GM08714 (cell line): ENCODE results near the gene FNDC3B.

Experiments used
- H3K4me3 ChIP-seq: fragments of 200-500 bp; sonication (Bioruptor generic); 2 replicates; pipeline ENCODE4 v1.5.1; 2014; ENCODE audit warnings: mild to moderate bottlenecking, low read length, inconsistent platforms
- ZNF274 ChIP-seq: IDR thresholded peaks from 2 replicates; pipeline ENCODE4 v1.6.1; 2012; ENCODE audit warnings: mild to moderate bottlenecking, low read depth, low read length

Gene FNDC3B

DNA sequence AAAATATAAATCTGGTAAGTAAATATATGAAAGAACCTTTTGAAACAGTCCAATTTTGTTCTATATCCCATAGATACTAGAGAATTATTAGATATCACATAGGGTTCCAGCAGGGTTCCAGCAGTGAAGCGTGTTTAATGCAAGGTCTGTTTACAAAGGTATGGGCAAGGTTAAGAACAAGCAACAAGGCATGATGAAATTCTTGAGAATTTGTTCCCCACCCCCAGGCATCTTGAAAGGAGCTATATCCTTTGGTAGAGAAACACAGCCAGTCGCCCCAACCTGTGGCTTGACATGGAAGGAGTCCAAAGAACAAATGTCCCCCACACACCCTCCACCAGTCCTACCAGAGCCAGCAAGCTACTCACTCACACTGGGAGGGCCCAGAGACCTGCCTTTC, 18.6 kb upstream of the FNDC3B start:
- no peak for TF ChIP-seq ZNF274

GRCh38 chr3:172021164-172021563, 18.2 kb upstream of the FNDC3B start:
- H3K4me3 ChIP-seq: no peak overlapping the region
- TF ChIP-seq ZNF274: no peak

More for the DNA sequence above, 18.6 kb upstream of the FNDC3B start:
- no peak overlapping the region for H3K4me3 ChIP-seq

GRCh38 chr3:172021859-172022258, 17.5 kb upstream of the FNDC3B start:
- no peak for TF ChIP-seq ZNF274
- no peak overlapping the region for H3K4me3 ChIP-seq

DNA sequence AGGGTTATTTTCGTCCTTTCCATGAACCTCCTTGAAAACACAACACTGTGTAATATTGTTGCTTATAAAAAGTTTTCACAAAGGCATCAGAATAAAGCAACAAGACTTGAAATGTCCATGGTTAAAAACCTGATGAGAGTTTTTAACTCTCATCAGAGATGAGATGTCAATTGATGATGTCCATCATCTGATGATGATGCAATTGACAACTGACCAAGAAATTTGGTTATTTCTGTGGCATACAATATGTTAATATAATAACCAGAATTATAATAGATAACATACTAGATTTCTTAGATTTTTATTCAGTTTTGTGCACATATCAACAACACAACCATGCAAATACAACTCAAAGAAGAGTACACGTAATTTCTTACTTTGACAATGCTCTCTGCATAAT, 15.5 kb upstream of the FNDC3B start:
- H3K4me3 ChIP-seq: no peak overlapping the region
- TF ChIP-seq ZNF274: no peak

DNA sequence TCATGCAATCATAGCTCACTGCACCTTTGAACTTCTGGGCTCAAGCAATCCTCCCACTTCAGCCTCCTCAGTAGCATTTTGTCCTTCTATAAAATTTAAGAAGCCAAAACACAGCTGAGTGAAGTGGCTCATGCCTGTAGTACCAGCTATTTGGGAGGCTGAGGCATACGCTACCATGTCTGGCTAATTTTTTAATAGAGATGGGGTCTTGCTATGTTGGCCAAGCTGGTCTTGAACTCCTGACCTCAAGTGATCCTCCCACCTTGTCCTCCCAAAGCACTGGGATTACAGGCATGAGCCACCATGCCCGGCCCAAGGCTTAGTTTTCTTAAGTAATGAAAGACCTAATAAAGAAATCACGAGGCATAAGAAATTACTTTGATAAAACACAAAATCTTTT, 14.7 kb upstream of the FNDC3B start:
- TF ChIP-seq ZNF274: no peak
- H3K4me3 ChIP-seq: no peak overlapping the region

- TF ChIP-seq ZNF274: no peak
- H3K4me3 ChIP-seq: no peak overlapping the region
Observed at GRCh38 chr3:172029425-172030098, 9.8 kb upstream of the FNDC3B start.

- no peak overlapping the region for H3K4me3 ChIP-seq
- TF ChIP-seq ZNF274: no peak
Observed at GRCh38 chr3:172030181-172030580, 9.2 kb upstream of the FNDC3B start.

GRCh38 chr3:172031996-172032395, 7.4 kb upstream of the FNDC3B start:
- no peak for TF ChIP-seq ZNF274
- no peak overlapping the region for H3K4me3 ChIP-seq

DNA sequence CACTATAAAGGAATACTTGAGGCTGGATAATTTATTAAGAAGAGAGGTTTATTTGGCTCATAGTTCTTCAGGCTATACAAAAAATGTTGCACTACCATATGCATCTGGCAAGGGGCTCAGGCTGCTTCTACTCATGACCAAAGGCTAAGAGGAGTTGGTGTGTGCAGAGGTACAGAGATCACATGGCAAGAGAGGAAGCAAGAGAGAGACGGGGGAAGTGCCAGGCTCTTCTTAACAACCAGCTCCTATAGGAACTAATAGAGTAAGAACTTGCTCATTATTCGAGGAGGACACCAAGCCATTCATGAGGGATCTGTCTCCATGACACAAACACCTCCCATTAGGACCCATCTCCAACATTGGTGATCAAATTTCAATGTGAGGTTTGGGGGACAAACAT, 6.0 kb upstream of the FNDC3B start:
- TF ChIP-seq ZNF274: no peak
- no peak overlapping the region for H3K4me3 ChIP-seq

DNA sequence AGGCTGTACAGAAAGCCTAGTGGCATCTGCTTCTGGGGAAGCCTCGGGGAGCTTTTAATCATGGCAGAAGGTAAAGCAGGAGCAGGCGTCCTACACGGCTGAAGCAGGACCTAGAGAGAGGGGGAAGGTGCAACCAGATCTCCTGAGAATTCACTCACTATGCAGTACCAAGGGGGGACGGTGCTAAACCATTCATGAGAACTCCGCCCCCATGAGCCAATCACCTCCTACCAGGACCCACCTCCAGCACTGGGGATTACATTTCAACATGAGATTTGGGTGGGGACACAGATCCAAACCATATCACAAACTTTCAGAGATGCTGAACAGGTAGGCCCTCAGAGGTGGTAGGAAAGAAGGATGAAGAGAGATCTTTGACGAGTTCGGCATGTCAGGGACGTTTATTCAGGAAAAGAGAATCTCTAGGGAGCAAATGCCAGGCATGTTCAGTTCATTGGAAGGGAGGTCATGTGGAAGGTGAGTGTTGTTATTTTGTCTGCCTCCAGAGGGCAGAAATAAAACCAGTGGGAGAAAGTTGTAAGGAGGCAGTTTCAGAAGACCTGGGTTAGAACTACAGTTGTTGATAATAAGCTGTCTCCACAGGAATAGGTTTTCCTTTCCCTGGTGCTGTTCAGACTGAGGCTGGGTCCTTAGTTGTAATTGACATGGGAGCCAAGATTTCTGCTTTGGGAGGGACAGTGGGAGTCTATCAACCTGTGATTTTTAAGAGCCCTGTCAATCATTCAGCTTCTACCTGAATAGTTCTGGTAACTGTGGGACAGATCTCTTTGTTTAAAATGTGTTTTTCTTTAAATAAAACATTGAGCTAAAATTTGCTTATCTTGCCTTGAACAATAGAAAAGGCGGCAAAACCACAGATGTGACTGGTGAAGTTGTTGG, 4.3 kb upstream of the FNDC3B start:
- no peak overlapping the region for H3K4me3 ChIP-seq
- no peak for TF ChIP-seq ZNF274

DNA sequence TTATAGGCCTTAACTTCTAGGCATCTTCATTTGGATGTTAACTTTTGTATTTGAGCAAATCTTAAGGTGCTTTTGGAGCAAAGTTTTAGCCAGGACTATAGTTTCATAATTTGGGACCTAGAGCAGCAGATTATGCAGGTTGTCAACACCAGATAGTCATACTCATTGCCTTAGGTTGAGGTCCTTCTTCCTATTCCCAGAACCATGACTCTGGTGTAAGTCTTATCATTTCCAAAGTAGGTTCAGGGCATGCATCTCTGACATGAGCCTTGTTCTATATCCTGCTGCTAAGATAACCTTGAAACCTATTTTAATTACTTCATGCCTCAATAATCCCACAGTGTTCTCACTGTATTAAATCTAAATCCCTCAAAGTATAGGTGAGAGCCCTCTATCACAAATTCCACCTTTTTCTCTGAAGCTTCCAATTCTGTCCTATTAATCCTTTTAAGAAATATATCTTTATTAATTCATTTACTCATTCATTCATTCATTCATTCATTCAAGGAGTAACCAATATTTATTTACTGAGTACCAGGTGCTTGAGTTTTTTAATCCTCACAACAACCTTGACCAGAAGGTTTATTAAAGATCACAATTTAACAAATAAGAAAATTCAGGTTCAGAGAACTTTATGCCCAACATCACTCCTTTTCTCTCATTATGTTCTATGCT, 2.7 kb upstream of the FNDC3B start:
- TF ChIP-seq ZNF274: no peak
- H3K4me3 ChIP-seq: no peak overlapping the region

- no peak for TF ChIP-seq ZNF274
Observed at GRCh38 chr3:172038798-172039435, 461 bp upstream of the FNDC3B start.

GRCh38 chr3:172040078-172040980, 951 bp downstream of the FNDC3B start:
- peak overlapping the region; percentile 92 for H3K4me3 ChIP-seq
- no peak for TF ChIP-seq ZNF274

More at GRCh38 chr3:172038798-172039435, 461 bp upstream of the FNDC3B start:
- H3K4me3 ChIP-seq: peak overlapping the region; percentile 92; the same call in 1 of the 2 replicates
